Measurements from ENCODE around the gene ALS2CL.

ALS2CL gene

GRCh38 chr3:46711305-46711704 lies 17.8 kb upstream of the ALS2CL start:
- TF ChIP-seq CTCF (IDR thresholded peaks at IDR 0.05; ENCODE audit: low read length, missing control alignments): no peak
- no peak overlapping the region for H3K4me3 ChIP-seq (replicated peaks; ENCODE audit: low read depth, low read length)
- DNase-seq (ENCODE audit: low read depth): no peak

GRCh38 chr3:46710671-46711295 lies 17.3 kb upstream of the ALS2CL start:
- TF ChIP-seq CTCF (IDR thresholded peaks at IDR 0.05; ENCODE audit: low read length, missing control alignments): no peak
- no peak overlapping the region for H3K4me3 ChIP-seq (replicated peaks; ENCODE audit: low read depth, low read length)
- no peak for DNase-seq (ENCODE audit: low read depth)

- no peak for TF ChIP-seq CTCF (IDR thresholded peaks at IDR 0.05; ENCODE audit: low read length, missing control alignments)
- H3K4me3 ChIP-seq (replicated peaks; ENCODE audit: low read depth, low read length): no peak overlapping the region
- no peak for DNase-seq (ENCODE audit: low read depth)
Measured at GRCh38 chr3:46710229-46710628, 16.8 kb upstream of the ALS2CL start.

- no peak overlapping the region for H3K4me3 ChIP-seq (replicated peaks; ENCODE audit: low read depth, low read length)
- no peak for TF ChIP-seq CTCF (IDR thresholded peaks at IDR 0.05; ENCODE audit: low read length, missing control alignments)
- DNase-seq (ENCODE audit: low read depth): no peak
Measured at GRCh38 chr3:46709721-46710120, 16.2 kb upstream of the ALS2CL start.

GRCh38 chr3:46709157-46709654 lies 15.7 kb upstream of the ALS2CL start:
- no peak overlapping the region for H3K4me3 ChIP-seq (replicated peaks; ENCODE audit: low read depth, low read length)
- DNase-seq (ENCODE audit: low read depth): no peak
- TF ChIP-seq CTCF (IDR thresholded peaks at IDR 0.05; ENCODE audit: low read length, missing control alignments): no peak

- TF ChIP-seq CTCF (IDR thresholded peaks at IDR 0.05; ENCODE audit: low read length, missing control alignments): no peak
- DNase-seq (ENCODE audit: low read depth): no peak
- H3K4me3 ChIP-seq (replicated peaks; ENCODE audit: low read depth, low read length): no peak overlapping the region
Measured at GRCh38 chr3:46708401-46709156, 15.1 kb upstream of the ALS2CL start.
